MM.1S (cell line): ENCODE data around the gene HES2.

ENCODE experiments used
- EZH2phosphoT487 ChIP-seq: fragments of 300-600 bp; sonication (generic); IDR thresholded peaks from 2 replicates; pipeline ENCODE4 v1.6.1; 2018; ENCODE audit warnings: antibody characterized with exemption, low read length
- TF ChIP-seq, protein P1 (sequence below): fragments of 300-600 bp; sonication (generic); IDR thresholded peaks from 2 replicates; pipeline ENCODE4 v1.5.1; 2016; ENCODE audit warnings: antibody characterized with exemption, low read length, mixed read lengths

DNA sequence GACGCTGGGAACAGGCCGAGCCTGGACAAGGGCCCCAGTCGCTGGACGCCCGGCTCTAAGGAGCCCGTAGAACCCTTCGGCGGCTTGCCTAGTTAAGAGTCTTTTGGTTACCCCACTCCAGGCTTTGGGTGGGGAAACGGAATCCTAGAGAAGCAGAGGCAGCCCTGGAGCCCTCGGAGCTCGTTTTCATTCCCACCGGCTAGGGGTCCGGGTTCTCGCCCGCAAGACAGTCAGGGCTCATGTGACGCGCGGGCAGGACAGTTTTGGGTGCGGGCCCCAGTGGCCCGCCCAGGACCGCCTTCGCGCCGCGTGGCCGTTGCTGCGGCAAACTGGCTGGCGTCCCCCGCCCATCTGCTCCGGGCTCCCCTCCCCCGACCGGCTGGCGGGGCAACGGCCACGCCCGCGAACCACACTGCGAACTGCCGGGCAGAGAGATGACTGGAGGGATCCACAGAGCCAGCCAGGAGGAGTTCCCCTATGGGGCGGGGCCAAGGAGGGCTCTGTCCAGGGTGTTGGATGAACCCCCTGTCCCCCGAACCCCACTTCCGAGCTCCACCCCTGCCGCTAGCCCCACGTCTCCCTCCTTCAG lies 829 bp upstream of the HES2 start:
- TF ChIP-seq, protein P1, sequence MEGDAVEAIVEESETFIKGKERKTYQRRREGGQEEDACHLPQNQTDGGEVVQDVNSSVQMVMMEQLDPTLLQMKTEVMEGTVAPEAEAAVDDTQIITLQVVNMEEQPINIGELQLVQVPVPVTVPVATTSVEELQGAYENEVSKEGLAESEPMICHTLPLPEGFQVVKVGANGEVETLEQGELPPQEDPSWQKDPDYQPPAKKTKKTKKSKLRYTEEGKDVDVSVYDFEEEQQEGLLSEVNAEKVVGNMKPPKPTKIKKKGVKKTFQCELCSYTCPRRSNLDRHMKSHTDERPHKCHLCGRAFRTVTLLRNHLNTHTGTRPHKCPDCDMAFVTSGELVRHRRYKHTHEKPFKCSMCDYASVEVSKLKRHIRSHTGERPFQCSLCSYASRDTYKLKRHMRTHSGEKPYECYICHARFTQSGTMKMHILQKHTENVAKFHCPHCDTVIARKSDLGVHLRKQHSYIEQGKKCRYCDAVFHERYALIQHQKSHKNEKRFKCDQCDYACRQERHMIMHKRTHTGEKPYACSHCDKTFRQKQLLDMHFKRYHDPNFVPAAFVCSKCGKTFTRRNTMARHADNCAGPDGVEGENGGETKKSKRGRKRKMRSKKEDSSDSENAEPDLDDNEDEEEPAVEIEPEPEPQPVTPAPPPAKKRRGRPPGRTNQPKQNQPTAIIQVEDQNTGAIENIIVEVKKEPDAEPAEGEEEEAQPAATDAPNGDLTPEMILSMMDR, result no peak
- TF ChIP-seq EZH2phosphoT487, result no peak
